ENCODE measurements around the gene CACNA1E.

CACNA1E gene

GRCh38 chr1:181501612-181502011 lies 18.3 kb downstream of the CACNA1E start:
- Histone ChIP-seq H3K4me1 (ENCODE audit: control insufficient read depth, low read depth, low read length) (no peaks in the 10 kb centered on the region), H3K9ac (ENCODE audit: low read length) (no peak overlapping the region), H3K27me3 (ENCODE audit: control insufficient read depth, insufficient read depth, low read length) (no peaks in the 10 kb centered on the region), H3K9me3 (ENCODE audit: control insufficient read depth, low read depth, low read length) (no peaks in the 10 kb centered on the region), H3K4me3 (ENCODE audit: low read length) (no peak overlapping the region), H3K36me3 (ENCODE audit: control insufficient read depth, low read depth, low read length) (no peaks in the 10 kb centered on the region), H3K27ac (ENCODE audit: low read length) (no peak overlapping the region)

- H3K9ac ChIP-seq (ENCODE audit: low read length), result no peak overlapping the region
- H3K9me3 ChIP-seq (ENCODE audit: control insufficient read depth, low read depth, low read length), result no peaks in the 10 kb centered on the region
- no peak overlapping the region for H3K27ac ChIP-seq (ENCODE audit: low read length)
- no peaks in the 10 kb centered on the region for H3K27me3 ChIP-seq (ENCODE audit: control insufficient read depth, insufficient read depth, low read length)
- H3K36me3 ChIP-seq (ENCODE audit: control insufficient read depth, low read depth, low read length), result no peaks in the 10 kb centered on the region
- no peaks in the 10 kb centered on the region for H3K4me1 ChIP-seq (ENCODE audit: control insufficient read depth, low read depth, low read length)
- H3K4me3 ChIP-seq (ENCODE audit: low read length), result no peak overlapping the region
These were observed 20.0 kb downstream of the CACNA1E start for GRCh38 chr1:181503171-181503810.

- H3K27ac ChIP-seq (ENCODE audit: low read length), result no peak overlapping the region
- H3K27me3 ChIP-seq (ENCODE audit: control insufficient read depth, insufficient read depth, low read length), result no peaks in the 10 kb centered on the region
- H3K9ac ChIP-seq (ENCODE audit: low read length), result no peak overlapping the region
These were observed 21.1 kb downstream of the CACNA1E start for GRCh38 chr1:181504399-181504842.

GRCh38 chr1:181506563-181507353 lies 23.4 kb downstream of the CACNA1E start:
- Histone ChIP-seq H3K9ac (ENCODE audit: low read length) (no peak overlapping the region), H3K36me3 (ENCODE audit: control insufficient read depth, low read depth, low read length) (no peaks in the 10 kb centered on the region), H3K4me1 (ENCODE audit: control insufficient read depth, low read depth, low read length) (no peaks in the 10 kb centered on the region), H3K27ac (ENCODE audit: low read length) (no peak overlapping the region), H3K27me3 (ENCODE audit: control insufficient read depth, insufficient read depth, low read length) (no peaks in the 10 kb centered on the region), H3K9me3 (ENCODE audit: control insufficient read depth, low read depth, low read length) (no peaks in the 10 kb centered on the region), H3K4me3 (ENCODE audit: low read length) (no peak overlapping the region)

More at GRCh38 chr1:181504399-181504842, 21.1 kb downstream of the CACNA1E start:
- Histone ChIP-seq H3K36me3 (ENCODE audit: control insufficient read depth, low read depth, low read length) (no peaks in the 10 kb centered on the region), H3K9me3 (ENCODE audit: control insufficient read depth, low read depth, low read length) (no peaks in the 10 kb centered on the region), H3K4me3 (ENCODE audit: low read length) (no peak overlapping the region), H3K4me1 (ENCODE audit: control insufficient read depth, low read depth, low read length) (no peaks in the 10 kb centered on the region)

GRCh38 chr1:181508486-181509165 lies 25.3 kb downstream of the CACNA1E start:
- Histone ChIP-seq H3K27me3 (ENCODE audit: control insufficient read depth, insufficient read depth, low read length) (no peaks in the 10 kb centered on the region), H3K9ac (ENCODE audit: low read length) (no peak overlapping the region), H3K4me1 (ENCODE audit: control insufficient read depth, low read depth, low read length) (no peaks in the 10 kb centered on the region), H3K4me3 (ENCODE audit: low read length) (no peak overlapping the region), H3K9me3 (ENCODE audit: control insufficient read depth, low read depth, low read length) (no peaks in the 10 kb centered on the region), H3K27ac (ENCODE audit: low read length) (no peak overlapping the region), H3K36me3 (ENCODE audit: control insufficient read depth, low read depth, low read length) (no peaks in the 10 kb centered on the region)

- H3K4me1 ChIP-seq (ENCODE audit: control insufficient read depth, low read depth, low read length), result no peaks in the 10 kb centered on the region
- no peaks in the 10 kb centered on the region for H3K27me3 ChIP-seq (ENCODE audit: control insufficient read depth, insufficient read depth, low read length)
- H3K4me3 ChIP-seq (ENCODE audit: low read length), result no peak overlapping the region
- H3K9ac ChIP-seq (ENCODE audit: low read length), result no peak overlapping the region
- no peaks in the 10 kb centered on the region for H3K36me3 ChIP-seq (ENCODE audit: control insufficient read depth, low read depth, low read length)
- no peak overlapping the region for H3K27ac ChIP-seq (ENCODE audit: low read length)
- H3K9me3 ChIP-seq (ENCODE audit: control insufficient read depth, low read depth, low read length), result no peaks in the 10 kb centered on the region
These were observed 30.5 kb downstream of the CACNA1E start for GRCh38 chr1:181513786-181514297.

- no peaks in the 10 kb centered on the region for H3K9me3 ChIP-seq (ENCODE audit: control insufficient read depth, low read depth, low read length)
- no peaks in the 10 kb centered on the region for H3K4me1 ChIP-seq (ENCODE audit: control insufficient read depth, low read depth, low read length)
- H3K36me3 ChIP-seq (ENCODE audit: control insufficient read depth, low read depth, low read length), result no peaks in the 10 kb centered on the region
- no peaks in the 10 kb centered on the region for H3K27me3 ChIP-seq (ENCODE audit: control insufficient read depth, insufficient read depth, low read length)
- no peak overlapping the region for H3K4me3 ChIP-seq (ENCODE audit: low read length)
- H3K9ac ChIP-seq (ENCODE audit: low read length), result no peak overlapping the region
- H3K27ac ChIP-seq (ENCODE audit: low read length), result no peak overlapping the region
These were observed 31.3 kb downstream of the CACNA1E start for GRCh38 chr1:181514298-181515290.

- Histone ChIP-seq H3K27ac (ENCODE audit: low read length) (no peak overlapping the region), H3K27me3 (ENCODE audit: control insufficient read depth, insufficient read depth, low read length) (no peaks in the 10 kb centered on the region), H3K36me3 (ENCODE audit: control insufficient read depth, low read depth, low read length) (no peaks in the 10 kb centered on the region), H3K9me3 (ENCODE audit: control insufficient read depth, low read depth, low read length) (no peaks in the 10 kb centered on the region), H3K4me3 (ENCODE audit: low read length) (no peak overlapping the region), H3K4me1 (ENCODE audit: control insufficient read depth, low read depth, low read length) (peaks cover 3% of the 10 kb centered on the region), H3K9ac (ENCODE audit: low read length) (no peak overlapping the region)
These were observed 33.4 kb downstream of the CACNA1E start for GRCh38 chr1:181516706-181517105.

GRCh38 chr1:181517181-181517875 lies 34.0 kb downstream of the CACNA1E start:
- no peak overlapping the region for H3K4me3 ChIP-seq (ENCODE audit: low read length)
- H3K4me1 ChIP-seq (ENCODE audit: control insufficient read depth, low read depth, low read length), result peaks cover 3% of the 10 kb centered on the region
- no peaks in the 10 kb centered on the region for H3K9me3 ChIP-seq (ENCODE audit: control insufficient read depth, low read depth, low read length)
- H3K36me3 ChIP-seq (ENCODE audit: control insufficient read depth, low read depth, low read length), result no peaks in the 10 kb centered on the region
- H3K27ac ChIP-seq (ENCODE audit: low read length), result no peak overlapping the region
- H3K27me3 ChIP-seq (ENCODE audit: control insufficient read depth, insufficient read depth, low read length), result no peaks in the 10 kb centered on the region
- H3K9ac ChIP-seq (ENCODE audit: low read length), result no peak overlapping the region

GRCh38 chr1:181518152-181518551 lies 34.8 kb downstream of the CACNA1E start:
- Histone ChIP-seq H3K36me3 (ENCODE audit: control insufficient read depth, low read depth, low read length) (no peaks in the 10 kb centered on the region), H3K4me1 (ENCODE audit: control insufficient read depth, low read depth, low read length) (peaks cover 3% of the 10 kb centered on the region), H3K9ac (ENCODE audit: low read length) (no peak overlapping the region), H3K9me3 (ENCODE audit: control insufficient read depth, low read depth, low read length) (no peaks in the 10 kb centered on the region), H3K4me3 (ENCODE audit: low read length) (no peak overlapping the region), H3K27ac (ENCODE audit: low read length) (no peak overlapping the region), H3K27me3 (ENCODE audit: control insufficient read depth, insufficient read depth, low read length) (no peaks in the 10 kb centered on the region)
